IPS DF 6.9 (cell line): ENCODE measurements around the gene AGR2.
"Not testable (repeated sequence)": the region's sequence is repeated elsewhere in the genome, so short reads cannot be mapped to it uniquely, and the experiment has no call there.

Source experiments
- DNase-seq: peaks from one replicate; pipeline ENCODE4 v3.0.0-alpha.2; 2013; ENCODE audit warnings: low read depth, low spot score
- H3K27ac ChIP-seq: one replicate; pipeline ENCODE4 v1.5.1; 2013; ENCODE audit warnings: low read length, control low read depth
- H3K27me3 ChIP-seq: 2 replicates; pipeline ENCODE4 v1.6.1; 2013; ENCODE audit warnings: mild to moderate bottlenecking, low read length; ENCODE audit not compliant: control insufficient read depth, insufficient read depth
- H3K36me3 ChIP-seq: 2 replicates; pipeline ENCODE4 v1.6.1; 2013; ENCODE audit warnings: low read length; ENCODE audit not compliant: control insufficient read depth, insufficient read depth
- H3K4me1 ChIP-seq: 2 replicates; pipeline ENCODE4 v1.6.1; 2013; ENCODE audit warnings: low read length; ENCODE audit not compliant: control insufficient read depth, insufficient read depth
- H3K4me3 ChIP-seq: 2 replicates; pipeline ENCODE4 v1.5.1; 2013; ENCODE audit warnings: mild to moderate bottlenecking, low read length
- H3K9me3 ChIP-seq: 2 replicates; pipeline ENCODE4 v1.6.1; 2013; ENCODE audit warnings: low read length, inconsistent platforms; ENCODE audit not compliant: control insufficient read depth, insufficient read depth
- WGBS: extraction: QIAGEN DNeasy Blood & Tissue Kit; methylation state at CpG from one replicate; pipeline ENCODE4 v1.1.7; 2013; ENCODE audit warnings: mixed read lengths, missing lambda C conversion rate; ENCODE audit not compliant: insufficient read length, insufficient coverage; 5-methylcytosine and 5-hydroxymethylcytosine counted together

The AGR2 gene

GRCh38 chr7:16774986-16775385 is 29.8 kb downstream of the AGR2 start:
- H3K27me3 ChIP-seq: no peaks in the 10 kb centered on the region
- peaks cover 4% of the 10 kb centered on the region for H3K4me1 ChIP-seq
- no peak overlapping the region for H3K4me3 ChIP-seq
- H3K9me3 ChIP-seq: no peaks in the 10 kb centered on the region
- no peak overlapping the region for H3K27ac ChIP-seq
- H3K36me3 ChIP-seq: no peaks in the 10 kb centered on the region
- DNase-seq: no peak

- DNase-seq: no peak
- H3K9me3 ChIP-seq: no peaks in the 10 kb centered on the region
- no CpG with 5 or more reads among the region's 4 CpGs for WGBS
These were observed 30.5 kb downstream of the AGR2 start for GRCh38 chr7:16774294-16774693.

GRCh38 chr7:16773884-16774283 is 30.9 kb downstream of the AGR2 start:
- Histone ChIP-seq H3K4me1 (peaks cover 3% of the 10 kb centered on the region), H3K9me3 (no peaks in the 10 kb centered on the region), H3K36me3 (no peaks in the 10 kb centered on the region), H3K27me3 (no peaks in the 10 kb centered on the region), H3K4me3 (no peak overlapping the region), H3K27ac (no peak overlapping the region)
- no CpG with 5 or more reads among the region's 2 CpGs for WGBS
- DNase-seq: no peak

More at GRCh38 chr7:16774294-16774693, 30.5 kb downstream of the AGR2 start:
- no peaks in the 10 kb centered on the region for H3K27me3 ChIP-seq
- H3K4me3 ChIP-seq: no peak overlapping the region
- no peak overlapping the region for H3K27ac ChIP-seq
- H3K4me1 ChIP-seq: peaks cover 4% of the 10 kb centered on the region
- H3K36me3 ChIP-seq: no peaks in the 10 kb centered on the region

- Histone ChIP-seq H3K27me3 (no peaks in the 10 kb centered on the region), H3K9me3 (no peaks in the 10 kb centered on the region), H3K27ac (no peak overlapping the region), H3K4me3 (no peak overlapping the region), H3K4me1 (peaks cover under 1% of the 10 kb centered on the region; the same call in 1 of the 2 replicates), H3K36me3 (no peaks in the 10 kb centered on the region)
- no CpG with 5 or more reads among the region's 2 CpGs for WGBS
- DNase-seq: no peak
These were observed 31.5 kb downstream of the AGR2 start for GRCh38 chr7:16773326-16773725.

- no peak overlapping the region for H3K4me3 ChIP-seq
- WGBS: no CpG with 5 or more reads among the region's 6 CpGs
These were observed 34.0 kb downstream of the AGR2 start for GRCh38 chr7:16770657-16771329.

GRCh38 chr7:16769994-16770393 is 34.8 kb downstream of the AGR2 start:
- H3K36me3 ChIP-seq, H3K9me3 ChIP-seq, H3K27me3 ChIP-seq, DNase-seq, H3K27ac ChIP-seq, H3K4me1 ChIP-seq, H3K4me3 ChIP-seq: not testable (repeated sequence)
- no CpG with 5 or more reads among the region's 3 CpGs for WGBS

More at GRCh38 chr7:16770657-16771329, 34.0 kb downstream of the AGR2 start:
- Histone ChIP-seq H3K4me1 (no peaks in the 10 kb centered on the region; the same call in 1 of the 2 replicates), H3K27me3 (no peaks in the 10 kb centered on the region), H3K9me3 (no peaks in the 10 kb centered on the region), H3K36me3 (no peaks in the 10 kb centered on the region), H3K27ac (no peak overlapping the region)
- DNase-seq: no peak

GRCh38 chr7:16765436-16765859 is 39.4 kb downstream of the AGR2 start:
- H3K4me3 ChIP-seq: no peak overlapping the region
- H3K27ac ChIP-seq: no peak overlapping the region
- DNase-seq: no peak
- H3K9me3 ChIP-seq: no peaks in the 10 kb centered on the region
- H3K27me3 ChIP-seq: no peaks in the 10 kb centered on the region
- no peaks in the 10 kb centered on the region for H3K36me3 ChIP-seq
- no peaks in the 10 kb centered on the region for H3K4me1 ChIP-seq
- no CpG with 5 or more reads among the region's 2 CpGs for WGBS

- no peaks in the 10 kb centered on the region for H3K36me3 ChIP-seq
- H3K4me3 ChIP-seq: no peak overlapping the region
- H3K4me1 ChIP-seq: no peaks in the 10 kb centered on the region
- no CpG with 5 or more reads among the region's 3 CpGs for WGBS
- no peaks in the 10 kb centered on the region for H3K27me3 ChIP-seq
- DNase-seq: no peak
- no peak overlapping the region for H3K27ac ChIP-seq
- H3K9me3 ChIP-seq: no peaks in the 10 kb centered on the region
These were observed 39.9 kb downstream of the AGR2 start for GRCh38 chr7:16764942-16765341.

- Histone ChIP-seq H3K27me3 (no peaks in the 10 kb centered on the region), H3K9me3 (no peaks in the 10 kb centered on the region), H3K4me3 (no peak overlapping the region), H3K4me1 (no peaks in the 10 kb centered on the region), H3K36me3 (no peaks in the 10 kb centered on the region), H3K27ac (no peak overlapping the region)
- DNase-seq: no peak
- WGBS: no CpG with 5 or more reads among the region's 4 CpGs
These were observed 42.6 kb downstream of the AGR2 start for GRCh38 chr7:16762177-16762576.

GRCh38 chr7:16759840-16760239 is 45.0 kb downstream of the AGR2 start:
- DNase-seq: no peak
- Histone ChIP-seq H3K9me3 (no peaks in the 10 kb centered on the region), H3K27me3 (no peaks in the 10 kb centered on the region), H3K36me3 (no peaks in the 10 kb centered on the region), H3K27ac (no peak overlapping the region), H3K4me1 (no peaks in the 10 kb centered on the region), H3K4me3 (no peak overlapping the region)
- WGBS: no CpG with 5 or more reads among the region's 1 CpG
